ENCODE results near the gene GBP3. TPM values are rescaled to one million over a fixed set of nuclear protein-coding genes. Genes with fewer than 3 reads are reported as not detected.

Gene GBP3
- total and polyA plus RNA-seq, 10 of the 15 experiments (the other 5 are each of a cell fraction or from before 2014, with no cell fraction given) = 0.21 to 3.1 (median 1.7) TPM

- TF ChIP-seq REST (IDR thresholded peaks at IDR 0.05; ENCODE audit: low read depth, low read length) = no peak
- TF ChIP-seq ZBED1 (IDR thresholded peaks at IDR 0.05; ENCODE audit: borderline replicate concordance) = no peak
These were observed 47.3 kb upstream of the GBP3 start (continued) for GRCh38 chr1:89069951-89070350.

GRCh38 chr1:89068291-89068690 is 45.6 kb upstream of the GBP3 start:
- no peak overlapping the region for H3K4me2 ChIP-seq (ENCODE audit: control insufficient read depth, insufficient read depth)
- no peaks in the 10 kb centered on the region for H4K20me1 ChIP-seq (ENCODE audit: control insufficient read depth, insufficient read depth)
- TF ChIP-seq ZNF207 (IDR thresholded peaks at IDR 0.05; ENCODE audit: borderline replicate concordance) = no peak
- no peak for TF ChIP-seq CBX3 (IDR thresholded peaks at IDR 0.05; ENCODE audit: borderline replicate concordance, low read depth)
- no peak for TF ChIP-seq MEF2B (IDR thresholded peaks at IDR 0.05; ENCODE audit: partially characterized antibody, poor library complexity, severe bottlenecking)
- TF ChIP-seq ATF3 (IDR thresholded peaks at IDR 0.05; ENCODE audit: borderline replicate concordance, extremely low read depth, low read depth, low read length) = no peak
- TF ChIP-seq BCL11A (IDR thresholded peaks at IDR 0.05; ENCODE audit: low read depth, low read length) = no peak
- no peaks in the 10 kb centered on the region for H3K9me3 ChIP-seq (replicated peaks; ENCODE audit: control insufficient read depth, insufficient read depth, low read length)
- no peak overlapping the region for H2AFZ ChIP-seq (ENCODE audit: control insufficient read depth, low read depth, low read length)
- POLR2A ChIA-PET = no interaction called here
- in situ Hi-C loops (cut with MboI) = no loop called here
- no peak overlapping the region for H3K4me3 ChIP-seq
- H3K9ac ChIP-seq (ENCODE audit: control insufficient read depth, insufficient read depth, low read length) = no peak overlapping the region
- no peak overlapping the region for H3K27ac ChIP-seq (ENCODE audit: control insufficient read depth, insufficient read depth)
- intact Hi-C loops (cut with micrococcal nuclease; ENCODE audit: unreplicated experiment) = no loop called here
- no peaks in the 10 kb centered on the region for H3K36me3 ChIP-seq (ENCODE audit: control insufficient read depth in 2 of 2, insufficient read depth in 2 of 2, low read length in 1 of 2)
- no peaks in the 10 kb centered on the region for H3K4me1 ChIP-seq (ENCODE audit: control insufficient read depth, insufficient read depth, low read length)
- no TSS peak for BruUV-seq (replicated peaks)
- H3K27me3 ChIP-seq (replicated peaks in 1 of 2; ENCODE audit: control insufficient read depth in 2 of 2, insufficient read depth in 2 of 2, low read length in 1 of 2) = no peaks in the 10 kb centered on the region
- CTCF ChIA-PET = no interaction called here
- SMC1A ChIA-PET (ENCODE audit: uncharacterized antibody, unreplicated experiment) = interaction anchor here (0.9 to 2.9 kb wide), 2 partner anchors 10 to 13 kb away, joined by 3 to 15 read pairs; no protein-coding TSS in a partner anchor
- H3K79me2 ChIP-seq (ENCODE audit: control insufficient read depth, insufficient read depth, low read length) = peaks cover 6% of the 10 kb centered on the region
- DNase-seq (ENCODE audit: low read depth, low spot score) (no peak), FAIRE-seq (no peak), ATAC-seq (no peak)
- RAD21 ChIA-PET (ENCODE audit: unreplicated experiment) = no interaction called here
